ENCODE measurements around the gene PPTC7.
A peak's percentile ranks its signal among the peaks of the same experiment; 100 is the strongest.
"Not testable (repeated sequence)": the region's sequence is repeated elsewhere in the genome, so short reads cannot be mapped to it uniquely, and the experiment has no call there.

The PPTC7 gene

DNA sequence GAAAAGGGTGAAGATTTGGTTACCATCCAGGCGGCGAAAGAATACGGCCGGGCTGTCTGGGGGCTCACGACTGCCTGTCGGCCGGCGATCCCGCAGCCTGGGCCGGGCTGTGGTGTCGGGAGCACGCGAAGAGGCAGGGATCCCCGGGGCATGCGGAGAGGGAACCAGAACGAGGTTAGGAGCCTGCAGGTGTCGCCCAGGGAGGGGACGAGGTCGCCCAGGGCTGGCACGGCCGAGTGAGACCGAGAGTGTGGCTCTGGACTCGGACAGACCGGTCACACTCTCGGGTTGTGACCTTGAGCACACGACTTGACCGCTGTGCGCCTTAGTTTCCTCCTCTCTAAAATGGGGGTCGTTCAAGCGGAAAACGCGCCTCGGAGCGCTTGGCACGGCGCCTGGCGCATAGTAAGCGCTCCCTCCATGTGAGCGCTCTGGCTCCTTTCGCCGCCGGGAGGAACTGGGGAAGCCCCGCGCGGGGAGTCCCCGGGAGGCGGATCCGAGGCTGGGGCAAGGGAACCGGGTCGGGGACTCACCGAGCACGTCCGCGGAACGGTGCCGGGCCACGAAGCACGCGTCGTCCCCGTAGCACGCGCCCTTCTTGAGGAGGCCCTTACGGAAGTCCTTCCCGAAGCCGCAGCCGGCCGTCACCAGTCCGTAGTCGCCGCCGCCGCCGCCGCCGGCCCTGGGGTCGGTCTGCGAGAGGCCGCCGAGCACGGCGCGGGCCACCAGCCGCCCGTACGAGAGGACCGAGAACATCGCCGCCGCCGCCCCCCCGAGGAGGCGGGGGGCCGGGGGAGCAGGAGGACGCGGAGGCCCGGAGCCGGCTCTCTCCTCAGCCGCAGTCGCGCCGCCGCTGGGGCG lies 612 bp downstream of the PPTC7 start:
- DNase-seq, result peak; percentile 89

DNA sequence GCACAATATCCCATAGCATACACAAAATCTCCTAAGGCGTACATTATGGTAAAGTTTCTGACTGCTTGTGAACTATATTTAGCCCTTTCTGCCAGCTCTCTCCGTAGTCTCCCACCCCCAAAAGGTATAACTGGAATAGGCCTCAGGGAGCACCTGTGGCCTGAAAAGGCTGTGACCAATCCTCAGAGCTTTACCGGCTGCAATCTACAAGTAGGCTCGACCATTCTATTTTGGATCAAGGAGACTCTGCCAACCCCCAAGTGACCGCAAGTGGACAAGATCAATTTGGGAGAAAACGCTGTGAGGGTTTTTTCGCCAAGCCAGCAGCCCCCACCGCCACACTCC lies 1.2 kb downstream of the PPTC7 start:
- no peak for DNase-seq

DNA sequence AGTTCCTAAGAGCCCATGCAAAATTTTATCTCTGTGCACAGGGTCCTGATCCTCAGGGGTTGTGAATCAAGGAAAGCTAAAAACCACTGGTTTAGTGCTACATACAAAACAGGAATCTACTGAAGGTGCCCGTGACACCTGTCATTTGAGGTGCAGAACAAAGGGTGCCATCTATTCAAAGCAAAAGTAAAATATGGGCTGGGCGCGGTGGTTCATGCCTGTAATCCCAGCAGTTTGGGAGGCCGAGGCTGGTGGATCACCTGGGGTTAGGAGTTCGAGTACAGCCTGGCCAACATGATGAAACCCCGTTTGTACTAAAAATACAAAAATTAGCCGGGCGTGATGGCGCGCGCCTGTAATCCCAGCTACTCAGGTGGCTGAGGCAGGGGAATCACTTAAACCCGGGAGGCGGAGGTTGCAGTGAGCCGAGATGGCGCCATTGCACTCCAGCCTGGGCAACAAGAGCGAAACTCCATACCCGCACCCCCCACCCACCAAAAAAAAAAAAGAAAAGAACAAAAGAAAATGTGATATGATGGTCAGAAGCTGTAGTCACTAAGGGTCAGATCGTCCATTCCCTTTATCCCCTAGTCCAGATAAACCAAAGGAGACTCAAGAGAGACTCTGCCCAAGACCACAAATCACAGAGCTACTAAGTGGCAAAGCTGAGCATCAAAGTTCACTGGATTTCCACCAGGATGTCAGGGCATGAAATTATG lies 3.4 kb downstream of the PPTC7 start:
- no peak for DNase-seq

DNA sequence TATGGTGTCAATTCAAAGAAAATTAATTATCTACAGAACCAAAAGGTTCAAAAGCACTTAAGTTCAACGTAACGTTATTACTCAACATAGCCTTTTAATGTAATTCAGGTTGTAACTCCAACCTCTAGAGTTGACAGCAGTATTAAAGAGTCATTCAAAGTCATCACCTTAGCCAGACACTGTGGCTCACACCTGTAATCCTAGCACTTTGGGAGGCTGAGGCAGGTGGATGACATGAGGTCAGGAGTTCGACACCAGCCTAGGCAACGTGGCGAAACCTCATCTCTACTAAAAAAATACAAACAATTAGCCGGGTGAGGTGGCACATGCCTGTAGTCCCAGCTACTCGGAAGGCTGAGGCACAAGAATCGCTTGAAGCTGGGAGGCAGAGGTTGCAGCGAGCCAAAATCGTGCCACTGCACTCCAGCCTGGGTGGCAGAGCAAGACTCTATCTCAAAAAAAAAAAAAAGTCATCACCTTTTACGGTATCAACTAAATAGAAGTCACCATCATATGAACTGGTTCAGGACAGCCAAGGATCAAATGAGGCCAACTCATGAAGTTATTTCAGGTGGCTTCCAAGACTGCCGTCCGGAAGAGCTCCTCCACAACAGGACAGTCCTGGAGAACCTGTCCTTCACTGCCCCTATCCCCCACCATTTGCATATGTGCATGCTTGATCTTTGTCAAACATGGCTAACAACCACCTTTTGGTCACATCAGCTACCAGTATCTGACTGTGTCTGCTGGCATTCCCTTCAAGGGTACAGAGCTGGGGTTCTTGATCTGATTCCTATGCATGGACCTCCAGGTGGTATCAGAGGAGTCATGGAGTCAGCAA lies 4.2 kb downstream of the PPTC7 start:
- peak; percentile 71 for DNase-seq

DNA sequence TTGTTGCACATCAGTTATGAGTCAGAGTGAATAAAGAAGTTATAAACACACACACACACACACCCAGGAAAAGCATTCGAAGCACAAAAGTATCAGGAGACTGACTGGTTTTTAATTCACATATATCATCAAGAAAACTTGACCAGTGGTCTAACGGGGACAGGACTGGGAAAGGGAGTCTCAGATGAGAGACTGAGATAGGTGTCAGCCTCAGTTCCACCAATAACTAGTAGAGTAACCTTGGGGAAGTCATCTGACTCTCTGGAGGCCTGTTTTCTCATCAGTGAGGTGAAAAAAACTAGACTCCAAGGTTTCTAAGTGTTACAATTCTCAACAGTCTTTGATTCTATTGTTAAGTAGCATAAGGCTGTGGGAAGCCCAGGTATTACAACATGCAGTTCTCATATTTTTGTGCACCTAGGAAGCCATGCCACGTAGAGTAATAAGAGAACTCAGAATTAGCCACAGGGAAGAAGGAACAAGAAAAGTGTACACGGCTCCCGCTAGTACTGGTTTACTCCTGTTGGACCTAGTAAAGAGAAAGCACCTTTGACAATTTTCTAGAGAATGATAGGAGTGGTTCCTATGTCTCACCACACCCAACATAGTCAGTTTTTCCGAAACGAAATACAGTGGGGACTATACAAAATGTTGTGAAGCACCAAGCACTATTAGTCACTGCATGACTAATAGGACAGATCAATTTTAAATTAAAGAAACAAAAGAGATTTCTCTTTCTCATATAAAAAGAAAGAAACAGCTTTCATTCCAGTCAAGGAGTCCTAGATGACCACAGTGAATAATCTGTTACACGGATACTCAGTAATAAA lies 5.0 kb downstream of the PPTC7 start:
- peak; percentile 63 for DNase-seq

DNA sequence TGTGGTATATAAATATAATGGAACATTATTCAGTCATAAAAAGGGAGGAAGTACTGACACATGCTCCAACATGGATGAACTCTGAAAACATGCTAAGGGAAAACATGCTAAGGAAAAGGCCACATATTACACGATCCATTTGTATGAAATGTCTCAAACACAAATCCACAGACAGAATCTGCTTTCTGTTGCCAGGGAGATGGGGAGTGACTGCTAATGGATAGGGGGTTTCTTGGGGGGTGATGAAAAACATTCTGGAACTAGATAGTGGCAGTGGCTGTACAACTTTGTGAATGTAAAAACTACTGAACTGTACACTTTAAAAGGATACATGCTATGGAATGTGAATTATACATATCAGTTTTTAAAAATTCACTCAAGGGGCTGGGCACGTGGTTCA lies 6.6 kb downstream of the PPTC7 start:
- no peak for DNase-seq

DNA sequence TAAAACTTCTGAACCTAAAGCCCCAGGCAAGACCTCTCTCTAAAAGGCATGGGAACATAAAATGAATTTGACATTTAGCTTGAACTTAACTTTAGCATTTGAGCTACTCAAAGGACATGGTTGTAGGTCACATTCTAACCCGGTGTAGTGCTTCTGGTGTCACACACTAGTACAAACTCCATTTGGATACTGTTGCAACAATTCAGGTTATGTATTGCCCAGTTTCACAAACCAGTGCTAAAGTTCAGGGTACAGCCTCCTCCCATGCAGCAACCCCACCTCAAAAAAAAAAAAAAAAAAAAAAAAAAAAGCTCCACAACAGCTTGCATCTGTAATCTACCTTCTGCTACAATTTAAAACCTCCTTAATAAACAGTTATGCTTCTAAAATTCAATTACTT lies 7.8 kb downstream of the PPTC7 start:
- no peak for DNase-seq

DNA sequence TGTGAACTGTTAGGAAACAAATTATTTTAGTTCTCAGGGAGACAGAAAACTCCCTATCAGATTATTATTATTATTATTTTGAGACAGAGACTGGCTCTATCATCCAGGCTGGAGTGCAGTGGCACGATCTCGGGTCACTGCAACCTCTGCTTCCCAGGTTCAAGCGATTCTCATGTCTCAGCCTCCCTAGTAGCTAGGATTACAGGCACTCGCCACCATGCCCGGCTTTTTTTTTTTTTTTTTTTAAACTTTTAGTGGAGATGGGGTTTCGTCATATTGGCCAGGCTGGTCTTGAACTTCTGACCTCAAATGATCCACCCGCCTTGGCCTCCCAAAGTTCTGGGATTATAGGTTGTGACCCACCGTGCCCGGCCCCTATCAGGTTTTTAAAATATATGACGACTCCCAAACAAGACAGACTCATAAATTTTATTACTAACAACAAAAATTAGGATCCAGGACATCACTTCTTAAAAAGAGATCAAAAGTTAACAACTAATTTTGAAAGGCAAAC lies 8.3 kb downstream of the PPTC7 start:
- DNase-seq, result not testable (repeated sequence)

DNA sequence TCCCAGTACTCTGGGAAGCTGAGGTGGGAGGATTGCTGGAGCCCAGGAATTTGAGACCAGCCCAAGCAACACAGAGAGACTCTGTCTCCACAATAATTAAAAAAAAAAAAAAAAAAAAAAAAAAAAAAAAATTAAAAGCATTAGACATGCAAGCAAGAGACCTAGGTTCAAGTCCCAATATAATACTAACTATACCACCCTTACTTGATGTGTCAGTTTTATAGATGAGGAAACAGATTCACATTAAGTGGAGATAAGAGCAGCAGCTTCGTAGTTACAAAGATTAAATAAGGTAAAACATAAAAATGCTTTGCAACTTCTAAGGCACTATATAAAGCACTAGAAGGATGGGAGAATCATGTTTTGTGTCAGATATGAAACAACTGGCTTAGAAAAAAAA lies 9.1 kb downstream of the PPTC7 start:
- DNase-seq, result no peak

DNA sequence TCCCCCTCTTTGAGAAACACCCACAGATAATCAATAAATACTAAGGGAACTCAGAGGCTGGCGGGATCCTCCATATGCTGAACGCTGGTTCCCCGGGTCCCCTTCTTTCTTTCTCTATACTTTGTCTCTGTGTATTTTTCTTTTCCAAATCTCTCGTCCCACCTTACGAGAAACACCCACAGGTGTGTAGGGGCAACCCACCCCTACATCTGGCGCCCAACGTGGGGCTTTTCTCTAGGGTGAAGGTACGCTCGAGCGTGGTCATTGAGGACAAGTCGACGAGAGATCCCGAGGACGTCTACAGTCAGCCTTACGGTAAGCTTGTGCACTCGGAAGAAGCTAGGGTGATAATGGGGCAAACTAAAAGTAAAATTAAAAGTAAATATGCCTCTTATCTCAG lies 12.3 kb downstream of the PPTC7 start:
- not testable (repeated sequence) for DNase-seq

DNA sequence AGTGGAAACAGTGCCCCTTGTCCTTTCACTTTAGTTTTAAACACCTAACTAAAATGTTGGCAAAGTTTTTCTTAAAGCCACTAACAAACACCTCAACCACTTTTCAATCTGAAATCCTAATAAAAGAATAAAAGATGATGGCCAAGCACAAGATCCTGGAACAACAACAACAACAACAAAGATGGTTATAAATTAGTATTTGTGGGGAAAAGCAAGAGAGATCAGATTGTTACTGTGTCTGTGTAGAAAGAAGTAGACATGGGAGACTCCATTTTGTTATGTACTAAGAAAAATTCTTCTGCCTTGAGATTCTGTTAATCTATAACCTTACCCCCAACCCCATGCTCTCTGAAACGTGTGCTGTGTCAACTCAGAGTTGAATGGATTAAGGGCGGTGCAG lies 13.3 kb downstream of the PPTC7 start:
- DNase-seq, result not testable (repeated sequence)

DNA sequence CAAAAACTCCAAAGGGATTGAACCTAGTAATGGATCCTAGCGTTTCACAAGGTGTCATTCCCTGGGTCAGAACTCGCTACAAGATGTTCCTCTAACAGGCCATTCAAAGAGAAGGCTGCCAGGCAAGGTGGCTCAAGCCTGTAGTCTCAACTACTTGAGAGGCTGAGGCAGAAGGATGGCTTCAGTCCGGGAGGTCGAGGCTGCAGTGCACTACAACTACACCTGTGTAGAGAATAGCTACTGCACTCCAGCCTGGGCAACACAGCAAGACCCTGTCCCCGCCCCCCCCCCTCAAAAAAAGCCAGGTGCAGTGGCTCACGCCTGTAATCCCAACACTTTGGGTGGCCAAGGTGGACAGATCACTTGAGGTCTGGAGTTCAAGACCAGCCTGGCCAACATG lies 14.4 kb downstream of the PPTC7 start:
- peak; percentile 45 for DNase-seq

DNA sequence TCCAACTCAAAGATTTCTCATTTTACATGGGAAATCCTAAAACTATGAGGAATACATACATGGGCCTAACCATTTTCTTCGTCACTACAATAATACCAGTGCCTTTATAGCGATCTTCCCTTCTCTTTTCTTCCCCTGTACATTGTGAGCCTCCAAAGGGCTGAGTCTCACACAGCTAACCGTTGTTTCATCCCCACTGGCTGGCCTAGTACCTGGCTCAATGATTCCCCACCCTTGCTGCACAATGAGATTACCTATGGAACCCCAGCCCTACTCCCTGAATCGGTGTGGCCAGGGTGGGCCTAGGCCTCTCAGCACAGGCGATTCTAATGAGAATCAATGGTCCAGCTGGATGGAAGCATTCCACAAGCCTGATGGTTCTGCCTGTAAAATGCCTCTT lies 16.1 kb downstream of the PPTC7 start:
- peak; percentile 32 for DNase-seq

DNA sequence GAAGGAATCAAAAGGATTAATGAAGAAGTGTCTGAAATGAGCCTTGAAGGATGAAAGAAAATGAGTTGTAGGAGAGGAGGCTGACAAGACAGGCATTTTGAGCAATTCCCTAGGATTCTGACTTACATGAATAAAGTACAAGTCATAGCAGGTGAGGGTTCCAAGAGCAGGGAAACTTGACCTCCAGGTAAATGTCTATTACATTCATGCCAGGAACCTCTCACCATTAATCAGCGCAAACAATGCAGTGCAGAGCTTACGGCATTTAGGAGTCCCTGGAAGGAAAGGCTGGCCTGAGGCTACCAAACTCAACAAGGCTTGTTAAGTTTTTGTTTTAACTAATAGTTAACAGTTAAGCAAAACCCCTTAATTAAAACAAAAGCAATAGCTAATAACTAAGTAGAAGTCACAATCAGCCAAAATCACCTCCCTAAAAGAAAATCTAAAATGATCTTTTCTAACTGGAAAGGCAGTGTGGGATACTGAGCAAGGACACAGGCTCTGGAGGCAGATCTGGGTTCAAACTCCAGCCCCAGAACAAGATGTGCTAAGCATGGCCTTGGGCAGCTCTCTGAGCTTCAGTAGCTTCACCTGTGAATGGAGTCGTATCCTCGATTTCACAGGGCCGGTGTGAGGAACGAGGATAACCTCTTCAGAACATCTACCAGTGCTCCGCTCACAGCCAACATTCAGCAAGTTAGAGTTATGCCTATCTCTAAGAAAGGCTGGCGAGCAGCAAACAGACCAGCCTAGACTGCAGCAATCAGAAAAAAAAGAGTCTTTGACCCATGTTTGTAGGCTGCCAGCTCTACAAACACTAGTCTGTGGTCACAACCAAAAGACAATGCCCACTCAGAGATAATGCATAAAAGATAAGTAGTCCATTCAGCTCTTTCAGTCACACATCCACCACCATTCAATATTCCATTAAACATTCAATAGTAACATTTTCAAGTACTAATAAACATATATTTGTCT lies 16.9 kb downstream of the PPTC7 start:
- peak; percentile 52 for DNase-seq

DNA sequence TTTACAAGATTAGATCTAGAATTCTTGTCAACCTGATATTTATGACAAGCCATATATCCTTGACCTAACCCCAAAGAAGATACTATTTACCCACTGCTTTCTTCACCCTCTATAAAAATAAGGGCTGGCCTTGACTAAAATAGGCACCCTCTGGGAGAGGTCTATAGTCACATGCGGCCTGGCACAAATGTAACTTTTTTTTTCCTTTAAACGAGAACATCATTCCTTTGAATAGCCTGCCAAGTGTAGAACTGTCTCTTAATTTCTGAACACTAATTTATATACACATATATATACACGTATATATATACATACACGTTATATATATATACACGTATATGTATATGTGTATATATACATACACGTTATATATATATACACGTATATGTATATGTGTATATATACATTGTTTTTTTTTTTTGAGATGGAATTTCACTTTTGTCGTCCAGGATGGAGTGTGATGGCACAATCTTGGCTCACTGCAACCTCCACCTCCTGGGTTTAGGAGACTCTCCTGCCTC lies 18.6 kb downstream of the PPTC7 start:
- no peak for DNase-seq

DNA sequence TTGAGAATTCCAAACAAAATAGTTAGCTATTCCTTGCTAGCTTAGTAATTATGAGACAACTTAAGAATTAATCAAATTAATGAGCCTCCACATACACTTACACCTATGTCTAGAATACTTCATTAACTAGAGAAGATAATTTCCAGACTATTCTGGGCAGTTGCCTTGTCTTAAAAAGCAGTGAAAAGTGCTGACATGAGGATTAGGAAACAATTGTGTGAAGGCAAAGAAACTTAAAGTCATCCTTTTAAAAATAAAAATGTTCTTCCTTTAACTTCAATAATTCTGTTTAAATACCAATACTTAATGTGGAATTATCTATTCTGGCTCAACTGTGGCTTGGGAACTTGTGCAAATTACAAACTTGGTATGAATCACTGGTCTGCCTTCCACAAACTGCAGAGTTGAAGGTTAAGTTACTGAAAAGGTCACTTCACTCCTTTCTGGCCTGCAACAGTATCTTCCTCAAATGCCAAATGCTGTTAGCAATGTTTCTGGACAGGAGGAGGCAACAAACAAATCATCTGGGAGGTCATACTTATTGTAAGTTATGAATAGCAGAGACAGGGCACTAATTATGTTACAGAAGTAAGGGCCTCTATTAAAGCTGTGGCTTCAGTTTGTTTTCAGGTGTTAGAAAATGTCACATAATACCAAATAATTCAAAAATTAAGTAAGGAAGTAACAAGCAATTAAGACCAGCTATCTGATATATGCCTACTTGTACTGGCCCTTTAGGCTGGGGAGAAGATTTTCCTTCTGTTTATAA lies 19.2 kb downstream of the PPTC7 start:
- no peak for DNase-seq

DNA sequence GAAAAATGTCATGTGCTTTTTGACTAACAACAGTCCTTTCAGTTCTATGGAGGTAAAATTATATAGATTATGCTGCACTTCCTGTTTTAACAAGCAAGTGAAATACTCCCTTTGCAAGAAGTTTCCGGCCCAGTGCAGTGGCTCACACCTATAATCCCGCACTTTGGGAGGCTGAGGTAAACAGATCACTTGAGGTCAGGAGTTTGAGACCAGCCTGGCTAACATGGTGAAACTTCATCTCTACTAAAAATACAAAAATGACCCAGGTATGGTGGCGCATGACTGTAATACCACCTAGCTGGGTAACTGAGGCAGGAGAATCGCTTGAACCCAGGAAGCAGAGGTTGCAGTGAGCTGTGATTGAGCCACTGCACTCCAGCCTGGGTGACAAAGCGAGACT lies 20.7 kb downstream of the PPTC7 start:
- DNase-seq, result not testable (repeated sequence)

DNA sequence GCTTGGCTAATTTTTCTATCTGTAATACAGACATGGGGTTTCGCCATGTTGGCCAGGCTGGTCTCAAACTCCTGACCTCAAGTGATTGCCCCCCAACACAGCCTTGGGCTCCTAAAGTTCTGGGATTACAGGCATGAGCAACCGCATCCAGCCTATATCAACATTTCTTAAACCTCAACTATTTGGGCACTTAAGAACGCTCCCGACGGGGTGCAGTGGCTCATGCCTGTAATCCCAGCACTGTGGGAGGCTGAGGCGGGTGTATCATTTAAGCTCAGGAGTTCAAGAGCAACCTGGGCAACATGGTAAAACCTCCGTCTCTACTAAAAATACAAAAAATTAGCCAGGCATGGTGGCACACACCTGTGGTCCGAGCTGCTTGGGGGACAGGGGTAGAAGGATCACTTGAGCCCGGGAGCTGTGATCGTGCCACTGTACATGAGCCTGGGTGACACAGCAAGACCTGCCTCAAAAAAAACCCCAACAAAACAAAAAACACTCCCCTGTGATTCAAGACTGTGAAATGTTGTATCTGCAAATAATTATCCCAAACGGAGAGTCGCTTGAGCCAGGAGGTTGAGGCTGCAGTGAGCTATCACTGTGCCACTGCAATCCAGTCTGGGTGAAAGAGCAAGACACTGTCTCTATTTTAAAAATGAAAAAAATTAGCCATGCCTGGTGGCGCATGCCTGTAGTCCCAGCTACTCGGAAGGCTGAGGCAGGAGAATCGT lies 21.5 kb downstream of the PPTC7 start:
- DNase-seq, result no peak

DNA sequence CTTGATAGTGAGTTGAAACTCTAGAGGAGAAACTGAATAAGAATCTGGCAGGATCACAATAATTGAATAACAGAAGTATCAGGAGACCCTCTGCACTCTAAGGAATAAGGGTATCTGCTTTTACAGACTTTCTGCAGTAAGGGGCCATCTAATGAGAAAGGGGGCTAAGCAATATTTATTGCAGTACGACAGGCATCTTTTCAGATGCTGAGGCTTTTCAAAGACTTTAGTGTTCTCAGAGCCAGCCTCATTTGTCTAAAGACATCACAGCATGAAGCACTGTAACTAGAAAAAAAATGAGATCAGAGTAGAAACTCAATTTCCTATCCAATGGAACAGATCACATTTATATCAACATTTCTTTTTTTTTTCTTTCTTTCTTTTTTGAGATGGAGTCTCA lies 22.2 kb downstream of the PPTC7 start:
- no peak for DNase-seq

Data from activated CD8-positive, alpha-beta memory T cell treated with anti-CD3 and anti-CD28 coated beads for 24 hours (primary cell).